Measurements from ENCODE around the gene KIRREL2.
"Not testable (repeated sequence)": the region's sequence is repeated elsewhere in the genome, so short reads cannot be mapped to it uniquely, and the experiment has no call there.

Gene KIRREL2

DNA sequence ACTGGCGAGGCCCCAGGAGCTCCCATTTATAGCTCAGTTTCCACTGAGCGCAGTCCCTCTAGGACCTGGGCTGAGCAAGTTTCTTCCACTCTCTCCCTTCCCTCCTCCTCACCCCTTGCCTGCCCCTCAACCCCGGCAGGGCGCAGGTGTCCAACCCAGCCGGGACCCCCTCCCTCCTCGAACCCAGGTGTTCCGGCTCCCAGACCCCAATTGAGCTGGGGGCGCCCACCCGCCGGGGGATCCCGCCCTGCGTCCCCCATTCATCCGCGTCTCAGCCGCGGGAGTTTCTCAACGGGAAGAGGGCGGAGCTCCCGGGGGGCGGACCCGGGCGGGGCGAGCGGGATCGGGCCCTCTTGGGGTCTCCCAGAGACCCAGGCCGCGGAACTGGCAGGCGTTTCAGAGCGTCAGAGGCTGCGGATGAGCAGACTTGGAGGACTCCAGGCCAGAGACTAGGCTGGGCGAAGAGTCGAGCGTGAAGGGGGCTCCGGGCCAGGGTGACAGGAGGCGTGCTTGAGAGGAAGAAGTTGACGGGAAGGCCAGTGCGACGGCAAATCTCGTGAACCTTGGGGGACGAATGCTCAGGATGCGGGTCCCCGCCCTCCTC, at the start of gene KIRREL2:
Gene KIRREL2 (plus strand): TSS at position 366 of the 604 bp plus-strand sequence. CDS start 209 bp downstream, at position 575.
- DNase-seq, result no peak

DNA sequence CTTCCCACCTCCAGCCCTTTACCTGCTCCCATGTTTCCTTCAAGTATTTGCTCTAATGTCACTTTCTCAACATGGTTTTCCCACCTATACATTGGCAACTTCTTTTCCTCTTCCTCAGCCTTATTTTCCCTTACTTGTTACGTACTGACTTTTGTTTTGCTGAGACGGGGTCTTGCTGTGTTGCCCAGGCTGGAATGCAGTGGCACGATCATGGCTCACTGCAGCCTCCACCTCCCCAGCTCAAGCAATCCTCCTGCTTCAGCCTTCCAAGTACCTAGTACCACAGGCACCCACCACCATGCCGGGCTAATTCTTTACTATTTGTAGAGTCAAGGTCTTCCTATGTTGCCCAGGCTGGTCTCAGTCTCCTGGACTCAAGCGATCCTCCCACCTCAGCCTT, 49.1 kb upstream of the KIRREL2 start:
- DNase-seq, result no peak

DNA sequence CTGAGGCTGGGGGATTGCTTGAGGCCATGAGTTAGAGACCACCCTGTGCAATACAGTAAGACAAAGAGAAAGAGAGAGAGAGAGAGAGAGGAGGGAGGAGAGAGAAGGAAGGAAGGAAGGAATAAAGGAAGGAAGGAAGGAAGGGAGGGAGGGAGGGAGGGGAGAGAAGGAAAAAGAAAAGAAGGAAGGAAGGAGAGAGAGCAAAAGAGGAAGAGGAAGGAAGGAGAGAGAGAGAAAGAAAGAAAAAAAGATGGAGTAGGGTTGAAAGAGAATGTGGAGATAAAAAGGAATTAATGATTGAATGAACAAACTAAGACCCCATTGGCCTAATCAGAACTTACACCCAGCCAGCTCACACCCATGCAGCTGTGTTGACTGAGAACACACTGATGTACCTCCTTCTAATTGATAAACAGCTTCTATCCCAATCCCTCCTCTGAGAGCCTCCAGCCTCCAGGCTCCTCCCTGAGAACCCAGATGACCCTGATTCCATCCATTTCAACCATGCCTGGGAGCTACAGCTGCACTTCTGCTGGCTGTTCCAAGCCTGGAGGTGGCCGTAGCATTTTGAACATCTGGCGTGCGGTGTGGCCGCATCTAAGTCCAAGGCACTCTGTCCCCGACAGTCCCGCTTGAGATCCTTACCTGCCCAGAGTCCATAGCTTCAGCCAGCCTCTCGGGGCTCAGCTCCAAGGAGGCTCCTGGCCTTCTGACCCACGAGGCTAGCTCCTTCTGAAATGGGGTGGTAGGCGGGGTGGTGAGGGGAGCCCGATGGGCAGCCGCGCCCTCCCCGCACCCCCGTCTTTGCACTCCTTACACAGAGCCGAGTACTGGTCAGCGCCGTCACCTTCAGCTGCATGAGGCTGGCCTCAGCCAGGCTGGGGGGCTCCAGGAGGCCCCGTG, 45.1 kb upstream of the KIRREL2 start:
- DNase-seq, result no peak

DNA sequence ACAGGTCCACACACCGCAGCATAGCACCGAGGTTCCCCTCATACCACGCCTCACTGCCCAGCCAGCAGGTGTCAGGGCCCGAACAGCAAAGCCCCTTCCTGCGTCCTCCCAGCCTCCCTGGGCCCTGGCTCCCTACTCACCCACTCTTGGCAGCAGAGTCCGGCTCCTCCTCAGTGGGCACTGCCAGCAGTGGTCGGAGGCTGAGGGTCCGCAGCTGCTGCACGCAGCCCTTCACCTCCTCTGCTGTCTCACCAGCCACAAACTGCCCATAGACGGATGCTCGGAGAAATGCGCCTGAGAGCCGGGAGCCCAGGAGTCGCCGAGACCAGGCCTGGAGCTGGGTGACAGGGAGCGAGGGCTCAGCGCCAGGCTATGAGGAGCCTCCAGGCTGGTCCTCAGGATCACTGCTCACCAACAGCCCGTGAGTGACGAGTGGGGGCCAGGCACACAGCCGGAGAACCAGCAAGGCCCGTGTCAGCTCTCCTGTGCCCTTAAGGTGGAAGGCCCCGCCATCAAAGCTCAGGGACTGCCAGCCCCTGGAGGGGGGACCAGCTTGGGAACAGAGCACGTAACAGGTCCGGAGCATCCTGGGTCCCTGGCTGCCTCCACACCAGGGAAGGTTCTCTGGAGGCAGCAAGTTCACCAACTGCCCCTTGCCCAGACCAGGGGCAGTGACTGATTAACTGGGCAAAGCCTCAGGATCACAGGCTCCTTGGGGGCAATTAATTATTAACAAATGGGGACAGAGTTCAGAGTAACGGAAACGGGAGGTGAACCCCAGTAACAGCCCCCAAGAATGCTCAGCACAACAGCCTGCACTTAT, 44.3 kb upstream of the KIRREL2 start, which contains the start of gene PRODH2:
Gene PRODH2 (minus strand): TSS at position 626 of the 823 bp plus-strand sequence. CDS start 40 bp downstream, at position 586.
- DNase-seq, result no peak

DNA sequence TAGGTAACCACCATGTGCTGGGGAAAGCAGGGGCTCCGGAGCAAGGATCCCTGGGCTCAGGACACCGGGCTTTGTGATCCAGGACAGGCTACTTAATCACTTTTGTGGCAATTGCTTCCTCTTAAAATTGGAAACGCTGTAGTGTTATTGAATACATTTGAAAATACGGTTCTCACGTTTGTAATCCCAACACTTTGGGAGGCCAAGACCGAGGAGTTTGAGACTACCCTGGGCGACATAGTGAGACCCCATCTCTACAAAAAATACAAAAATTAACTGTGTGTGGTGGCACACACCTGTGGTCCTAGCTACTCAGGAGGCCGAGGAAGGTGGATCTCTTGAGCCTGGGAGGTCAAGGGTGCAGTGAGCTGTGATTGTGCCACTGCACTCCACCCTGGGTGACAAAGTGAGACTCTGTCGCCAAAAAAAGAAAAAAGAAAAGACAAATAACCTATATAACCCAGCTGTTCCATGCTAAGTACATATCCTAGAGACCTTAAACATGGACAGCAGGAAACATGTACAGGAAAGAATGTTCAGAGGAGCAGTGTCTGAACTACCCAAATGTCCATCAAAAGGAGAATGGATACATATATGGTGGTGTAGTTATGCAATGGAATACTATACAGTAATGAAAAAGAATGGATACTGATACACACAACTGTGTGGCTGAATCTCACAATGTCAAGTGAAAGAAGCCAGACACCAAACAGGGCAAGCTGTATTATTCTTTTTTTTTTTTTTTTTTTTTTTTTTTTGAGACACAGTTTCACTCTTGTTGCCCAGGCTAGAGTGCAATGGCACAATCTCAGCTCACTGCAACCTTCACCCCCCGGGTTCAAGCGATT, 43.4 kb upstream of the KIRREL2 start:
- DNase-seq, result no peak

DNA sequence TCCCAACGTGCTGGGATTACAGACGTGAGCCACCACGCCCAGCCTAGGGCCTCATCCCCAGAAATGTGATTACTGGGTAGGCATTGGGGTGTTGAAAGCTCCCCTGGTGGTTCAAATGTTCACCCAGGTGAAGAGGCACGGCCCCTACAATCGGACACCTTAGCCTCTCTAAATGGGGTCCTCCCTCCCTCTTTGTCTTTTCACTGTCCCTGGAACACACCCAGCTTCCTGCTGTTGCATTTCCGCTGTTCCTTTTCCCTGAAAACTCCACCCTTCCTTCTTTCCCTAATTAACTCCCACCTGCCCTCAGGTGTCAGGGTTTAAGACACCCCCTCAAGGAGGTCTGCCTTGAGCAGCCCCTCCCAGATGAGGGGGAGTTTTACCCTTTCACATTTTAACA, 40.4 kb upstream of the KIRREL2 start:
- no peak for DNase-seq

DNA sequence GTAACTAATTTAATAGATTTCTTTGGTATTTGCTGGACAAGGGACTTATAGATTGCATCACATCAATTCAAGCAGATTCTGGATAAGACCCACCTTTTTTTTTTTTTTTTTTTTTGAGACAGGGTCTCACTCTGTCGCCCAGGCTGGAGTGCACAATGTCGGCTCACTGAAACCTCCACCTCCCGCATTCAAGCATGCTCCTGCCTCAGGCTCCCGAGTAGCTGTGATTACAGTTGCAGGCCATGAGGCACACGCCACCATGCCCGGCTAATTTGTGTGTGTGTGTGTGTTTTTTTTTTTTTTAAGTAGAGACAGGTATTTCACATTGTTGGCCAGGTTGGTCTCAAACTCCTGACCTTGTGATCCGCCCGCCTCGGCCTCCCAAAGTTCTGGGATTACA, 39.9 kb upstream of the KIRREL2 start:
- no peak for DNase-seq

DNA sequence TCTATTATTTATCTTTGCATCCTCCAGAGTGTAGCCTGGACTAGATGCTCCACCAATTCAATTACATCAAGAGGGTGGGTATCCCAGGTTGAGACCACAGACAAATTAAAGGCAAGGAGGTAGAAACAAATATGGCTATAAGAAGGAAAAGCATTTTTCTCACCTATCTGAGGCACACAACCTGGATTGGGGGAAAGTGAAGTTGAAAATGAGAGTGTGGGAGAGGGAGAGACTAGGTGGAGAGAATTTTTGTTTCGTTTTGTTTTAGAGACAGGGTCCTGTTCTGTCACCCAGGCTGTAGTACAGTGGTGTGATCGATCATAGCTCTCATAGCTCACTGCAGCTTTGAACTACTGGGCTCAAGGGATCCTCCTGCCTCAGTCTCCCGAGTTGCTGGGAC, 38.3 kb upstream of the KIRREL2 start:
- DNase-seq, result no peak

DNA sequence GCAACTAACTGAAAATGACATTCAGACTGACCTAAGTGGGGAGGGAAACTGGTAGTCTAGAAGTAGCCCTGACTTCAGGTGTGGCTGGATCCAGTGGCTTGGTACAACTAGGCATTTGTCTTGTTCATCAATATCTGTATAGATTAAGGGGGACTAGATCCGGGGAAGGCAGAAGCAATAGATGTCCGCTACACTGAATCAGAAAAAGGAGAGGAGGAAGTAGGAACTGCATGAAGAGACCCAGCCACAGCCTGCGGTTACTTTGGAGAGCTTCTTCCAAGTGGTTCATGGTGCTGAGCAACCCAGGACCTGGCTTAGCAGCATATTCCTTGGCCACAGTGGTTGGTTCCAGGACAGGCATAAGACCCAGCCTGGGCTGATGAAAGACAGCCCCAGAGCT, 34.1 kb upstream of the KIRREL2 start:
- DNase-seq, result no peak

DNA sequence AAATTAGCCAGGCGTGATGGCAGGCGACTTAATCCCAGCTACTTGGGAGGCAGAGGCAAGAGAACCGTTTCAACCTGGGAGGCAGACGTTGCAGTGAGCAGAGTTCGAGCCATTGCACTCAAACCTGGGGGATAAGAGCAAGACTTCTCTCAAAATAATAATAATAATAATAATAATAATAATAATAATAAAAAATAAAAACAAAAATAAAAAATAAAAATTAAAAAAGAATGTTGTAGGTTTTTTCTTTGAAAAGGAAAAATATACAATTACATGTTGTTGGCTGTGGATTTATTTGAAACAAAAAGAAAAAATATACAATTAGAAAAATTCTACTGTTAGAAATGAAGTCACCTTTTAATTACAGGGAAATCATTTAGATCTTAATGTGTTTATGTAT, 32.6 kb upstream of the KIRREL2 start:
- DNase-seq, result no peak

DNA sequence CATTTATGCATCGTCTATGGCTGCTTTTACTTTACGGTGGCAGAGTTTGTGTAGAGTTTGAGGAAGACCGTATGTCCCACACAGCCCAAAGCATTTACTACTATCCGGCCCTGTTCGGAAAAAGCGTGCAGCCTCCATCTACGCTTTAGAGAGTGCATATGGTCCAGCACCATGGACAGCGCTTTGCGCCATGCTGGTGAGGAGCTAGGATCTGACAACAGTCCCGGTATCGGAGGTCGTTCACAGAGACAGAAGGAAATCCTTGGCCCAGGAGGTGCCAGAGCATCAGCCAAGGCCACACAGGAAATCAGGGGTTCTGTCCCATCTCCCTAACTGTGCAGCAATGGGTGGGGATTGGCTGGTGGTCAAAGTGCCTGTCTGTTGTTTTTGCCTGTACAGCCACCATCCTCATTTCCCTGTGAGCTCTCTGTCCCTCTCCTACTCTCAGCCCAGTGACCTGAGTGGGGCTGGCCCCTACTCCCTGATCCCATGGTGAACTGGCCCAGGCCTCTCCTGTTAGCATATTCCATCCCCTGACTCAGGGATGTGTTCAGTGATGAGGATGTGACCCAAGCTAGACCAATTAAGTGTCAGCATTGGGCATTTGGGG, 27.9 kb upstream of the KIRREL2 start:
- peak; percentile 89 for DNase-seq

DNA sequence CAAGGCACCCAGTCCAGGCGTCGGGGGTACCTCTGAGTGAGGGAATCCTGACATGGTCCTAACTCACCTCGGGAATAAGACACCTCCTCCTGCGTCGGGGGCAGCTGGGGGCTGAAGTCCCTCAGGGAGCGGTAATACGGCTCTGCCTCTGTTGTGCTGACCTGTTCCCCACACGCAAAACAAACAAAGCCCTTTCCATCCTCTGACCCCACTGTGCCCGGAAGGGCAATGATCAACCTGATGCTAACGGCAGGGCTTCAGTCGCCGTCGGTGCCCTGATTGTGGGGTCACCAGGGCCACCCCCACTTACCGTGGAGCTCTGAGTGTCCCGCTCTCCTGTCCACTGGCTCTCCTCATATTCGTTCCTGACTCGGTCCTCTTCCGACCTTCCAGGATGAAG, 25.7 kb upstream of the KIRREL2 start:
- DNase-seq, result no peak

DNA sequence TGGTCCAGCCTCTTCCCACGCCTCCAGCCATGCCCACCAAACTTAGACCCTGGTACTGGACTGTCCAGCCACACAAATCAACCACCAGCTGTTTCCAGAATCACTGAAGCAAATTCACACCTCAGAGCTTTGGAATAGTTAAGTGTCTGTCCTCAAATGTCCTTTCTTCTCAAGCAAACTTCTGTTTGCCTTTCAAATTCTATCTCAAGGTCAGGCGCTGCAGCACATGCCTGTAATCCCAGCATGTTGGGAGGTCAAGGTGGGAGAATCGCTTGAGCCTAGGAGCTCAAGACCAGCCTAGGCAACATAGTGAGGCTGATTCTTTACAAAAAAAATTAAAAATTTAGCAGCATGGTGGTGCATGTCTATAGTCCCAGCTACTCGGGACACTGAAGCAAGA, 24.7 kb upstream of the KIRREL2 start:
- DNase-seq, result no peak

DNA sequence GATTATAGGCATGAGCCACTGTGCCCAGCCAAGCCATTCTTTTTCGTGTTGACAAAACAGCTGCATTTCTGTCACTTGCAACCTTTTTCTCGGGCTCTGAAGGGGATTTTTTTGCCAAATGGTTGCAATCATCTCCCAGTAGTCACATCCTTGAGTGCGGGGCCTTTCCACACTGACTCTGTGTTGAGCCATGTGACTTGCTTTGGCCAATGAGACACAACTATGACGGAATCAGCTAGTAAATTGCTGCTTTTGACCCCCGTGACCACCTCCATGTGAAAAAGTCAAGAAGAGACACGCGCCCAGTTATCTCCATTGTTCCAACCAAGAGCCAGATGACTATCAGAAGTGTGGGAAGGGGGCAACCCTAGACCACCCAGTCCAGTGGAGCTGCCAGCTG, 22.7 kb upstream of the KIRREL2 start:
- DNase-seq, result no peak

DNA sequence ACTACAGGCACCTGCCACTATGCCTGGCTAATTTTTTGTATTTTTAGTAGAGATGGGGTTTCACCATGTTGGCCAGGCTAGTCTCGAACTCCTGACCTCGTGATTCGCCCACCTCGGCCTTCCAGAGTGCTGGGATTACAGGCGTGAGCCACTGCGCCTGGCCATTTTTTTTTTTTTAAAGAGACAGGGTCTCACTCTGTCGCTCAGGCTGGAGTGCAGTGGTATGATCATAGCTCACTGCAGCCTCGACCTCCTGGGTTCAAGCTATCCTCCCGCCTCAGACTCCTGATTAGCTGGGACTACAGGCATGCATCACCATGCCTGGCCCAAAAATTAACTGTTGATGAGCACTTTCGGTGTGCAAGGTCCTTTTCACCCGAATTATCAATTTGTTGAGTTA, 20.6 kb upstream of the KIRREL2 start:
- DNase-seq, result not testable (repeated sequence)

DNA sequence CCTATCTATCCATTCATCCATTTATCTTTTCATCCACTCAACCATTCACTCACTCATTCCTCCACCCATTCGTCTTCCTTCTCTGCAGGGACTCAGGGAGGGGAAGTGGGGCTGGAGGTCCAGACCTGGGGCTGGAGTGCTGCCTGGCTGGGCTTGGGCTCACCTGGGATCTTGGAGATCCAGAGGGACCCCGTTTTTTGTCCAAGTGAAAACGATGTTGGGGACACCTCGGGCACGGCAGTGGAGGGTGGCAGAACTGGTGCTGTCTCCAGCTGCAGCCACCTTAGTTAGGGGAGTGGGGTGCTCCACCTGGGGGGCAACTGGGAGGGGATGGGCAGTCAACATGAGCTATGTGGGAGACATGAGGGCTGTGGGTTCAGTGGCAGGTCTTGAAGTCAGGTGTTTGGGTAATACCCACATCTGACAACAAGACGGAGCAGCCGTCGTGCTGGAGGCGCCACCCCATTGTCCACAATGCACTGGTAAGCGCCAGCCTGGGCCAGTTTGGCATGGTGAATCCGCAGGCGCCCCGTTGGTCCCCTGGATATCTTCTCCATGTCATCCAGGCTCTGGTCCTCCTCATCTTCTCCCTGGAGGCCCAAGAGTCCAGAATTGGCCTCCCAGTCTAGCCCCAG, 14.6 kb upstream of the KIRREL2 start:
- no peak for DNase-seq

DNA sequence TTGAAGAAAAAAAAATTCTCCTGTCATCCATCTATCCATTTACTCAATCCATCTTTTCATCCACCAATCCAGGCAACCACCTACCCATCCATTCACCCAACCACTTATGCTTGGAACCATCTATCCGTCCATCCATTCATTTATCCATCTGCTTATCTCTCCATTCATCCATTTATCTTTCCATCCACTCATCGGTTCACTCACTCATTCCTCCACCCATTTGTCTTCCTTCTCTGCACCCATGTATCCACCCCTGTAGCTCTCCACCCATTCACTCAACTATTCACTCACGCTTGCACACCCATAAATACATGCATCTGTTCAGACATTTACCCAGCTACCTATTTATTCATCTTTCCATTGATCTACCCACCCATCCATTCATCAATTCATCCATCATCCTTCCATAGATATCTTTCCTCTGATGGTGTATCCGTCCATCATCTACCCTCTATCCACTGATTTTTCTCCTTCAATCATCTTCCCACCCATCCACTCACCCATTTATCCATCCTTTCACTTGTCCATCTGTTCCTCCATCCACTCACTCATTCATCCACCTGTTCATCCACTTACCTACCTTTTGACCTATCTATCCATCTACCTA, 13.9 kb upstream of the KIRREL2 start:
- DNase-seq, result no peak

DNA sequence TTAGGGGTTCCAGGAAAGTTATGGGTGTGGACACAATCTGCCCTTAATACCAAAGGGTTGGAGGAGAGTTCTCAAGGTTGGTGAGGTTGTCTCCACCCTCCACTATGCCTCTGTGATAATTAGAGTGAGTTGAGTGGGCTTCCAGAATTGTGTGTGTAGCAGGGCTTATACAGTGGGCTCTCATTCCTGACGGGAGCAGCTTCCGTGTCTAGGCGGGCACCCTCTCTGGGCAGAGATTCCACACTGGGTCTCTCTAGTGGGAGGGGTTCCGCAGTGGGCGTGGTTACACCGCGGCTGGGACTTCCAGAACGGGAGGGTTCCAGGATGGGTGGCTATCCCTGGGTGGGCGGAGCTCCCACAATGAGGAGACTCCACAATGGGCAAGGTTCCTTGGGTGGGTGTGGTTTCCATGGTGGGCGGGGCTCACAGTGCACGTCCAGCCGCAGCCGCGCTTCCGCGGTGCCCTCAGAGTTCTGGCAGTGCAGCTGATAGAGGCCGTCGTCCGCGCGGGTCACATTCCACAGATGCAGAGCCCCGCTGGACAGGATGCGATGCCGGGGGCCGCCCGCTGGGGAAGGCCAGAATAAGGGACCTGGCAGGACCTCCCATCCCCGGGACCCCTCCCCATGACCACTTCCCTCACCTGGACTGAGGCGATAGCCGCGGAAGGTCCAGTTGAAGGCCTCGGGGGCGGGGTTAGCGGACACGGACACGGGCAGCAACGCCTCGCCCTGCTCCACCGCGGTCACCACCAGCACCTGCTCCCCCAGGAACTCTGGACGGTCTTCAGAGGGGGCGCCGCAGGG, 12.8 kb upstream of the KIRREL2 start:
- peak; percentile 69 for DNase-seq

DNA sequence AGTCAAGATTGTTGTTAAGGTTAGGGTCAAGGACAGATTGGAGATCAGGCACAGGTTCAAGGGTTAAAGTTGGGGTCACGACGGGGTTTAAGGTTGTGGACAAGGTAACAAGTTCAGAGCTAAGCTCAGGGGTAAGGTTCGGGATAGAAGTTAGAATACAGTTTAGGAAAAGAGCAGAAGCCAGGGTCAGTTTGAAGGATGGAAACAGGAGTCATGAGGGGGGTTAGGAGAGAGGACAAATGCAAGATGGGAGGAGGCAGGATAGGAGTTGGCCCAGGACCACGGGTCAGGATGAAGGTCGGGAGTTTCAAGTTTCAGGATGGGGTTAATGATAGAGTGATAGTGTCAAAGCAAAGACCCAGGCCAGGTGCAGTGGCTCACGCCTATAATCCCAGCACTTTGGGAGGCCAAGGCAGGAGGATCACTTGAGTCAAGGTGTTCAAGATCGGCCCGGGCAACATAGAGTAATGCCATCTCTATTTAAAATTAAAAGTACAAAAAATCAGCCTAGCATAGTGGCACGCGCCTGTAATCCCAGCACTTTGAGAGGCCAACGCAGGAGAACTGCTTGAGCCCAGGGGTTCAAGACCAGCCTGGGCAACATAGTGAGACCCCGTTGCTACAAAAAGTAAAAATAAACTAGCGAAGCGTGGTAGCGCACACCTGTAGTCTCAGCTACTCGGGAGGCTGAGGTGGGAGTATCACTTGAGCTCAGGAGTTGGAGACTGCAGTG, 12.1 kb upstream of the KIRREL2 start:
- no peak for DNase-seq
